Erythroblast (primary cell): ENCODE measurements around the gene SLC16A3.
"Not testable (repeated sequence)": the region's sequence is repeated elsewhere in the genome, so short reads cannot be mapped to it uniquely, and the experiment has no call there.

Experiments
- GATA1 ChIP-seq: IDR thresholded peaks from 2 replicates; pipeline ENCODE4 v1.6.1; 2011; ENCODE audit warnings: low read depth, mild to moderate bottlenecking, control low read depth, low read length, moderate library complexity
- POLR2A ChIP-seq: IDR thresholded peaks from 2 replicates; pipeline ENCODE4 v1.6.1; 2011; ENCODE audit warnings: mild to moderate bottlenecking, low read length

- TF ChIP-seq POLR2A, GATA1: not testable (repeated sequence)
Measured at GRCh38 chr17:82254096-82254495, 25.3 kb downstream of the SLC16A3 start.
